ENCODE data around the gene CLOCK. TPM values are rescaled to one million over a fixed set of nuclear protein-coding genes. Genes with fewer than 3 reads are reported as not detected.
A peak's percentile ranks its signal among the peaks of the same experiment; 100 is the strongest.

Gene CLOCK
- total RNA-seq, 2 experiments from 2014 or later, result 10.9 to 12.0 TPM

GRCh38 chr4:55509266-55509665 lies 37.4 kb downstream of the CLOCK start:
- H3K4me1 Mint-ChIP-seq (ENCODE audit: low read depth), result peaks cover 17% of the 10 kb centered on the region
- H3K4me3 Mint-ChIP-seq, result no peak overlapping the region
- no peak overlapping the region for H3K27ac Mint-ChIP-seq
- ChIA-PET POLR2A (no interaction called here), CTCF (no interaction called here)
- H3K36me3 Mint-ChIP-seq, result peaks cover 9% of the 10 kb centered on the region
- H3K9me3 Mint-ChIP-seq, result peaks cover 3% of the 10 kb centered on the region
- DNase-seq, result no peak
- no peaks in the 10 kb centered on the region for H3K27me3 Mint-ChIP-seq
- intact Hi-C loops (cut with micrococcal nuclease), result no loop called here

DNA sequence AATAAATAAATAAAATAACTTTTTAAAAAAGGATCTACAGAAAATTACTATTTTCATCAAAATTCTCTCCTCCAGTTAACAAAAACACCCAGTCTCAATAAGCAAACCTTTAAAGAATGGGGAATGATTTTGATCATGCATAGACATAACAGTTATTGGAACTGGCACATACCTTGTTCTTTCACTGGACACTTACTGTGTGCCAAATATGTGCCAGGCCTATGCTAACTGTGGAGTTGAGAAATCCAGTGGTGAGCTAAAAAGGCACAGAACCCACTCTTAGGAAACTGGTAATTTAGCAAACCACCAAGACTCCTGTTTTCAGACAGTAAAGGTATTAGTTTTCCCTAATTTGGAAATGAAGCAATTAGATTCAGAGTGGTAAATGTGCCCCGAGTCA lies 39.1 kb downstream of the CLOCK start:
- CTCF ChIA-PET, result no interaction called here
- POLR2A ChIA-PET, result no interaction called here
- no peaks in the 10 kb centered on the region for H3K27me3 Mint-ChIP-seq

DNA sequence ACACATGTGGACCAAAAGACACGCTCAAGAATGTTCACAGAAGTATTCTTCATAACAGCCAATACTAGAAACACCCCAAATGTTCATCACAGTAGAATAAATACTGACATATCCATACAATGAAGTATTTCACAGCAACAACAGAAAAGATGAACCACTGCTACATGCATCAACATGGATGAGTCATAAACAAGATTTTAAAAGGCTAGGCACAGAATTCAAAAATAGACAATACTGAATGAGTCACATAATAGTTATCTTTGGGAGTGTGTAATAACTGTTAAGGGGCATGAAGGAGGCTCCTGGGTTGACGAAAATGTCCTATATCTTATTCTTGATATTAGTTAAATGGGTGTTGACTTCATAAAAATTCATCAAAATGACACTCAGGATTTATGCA lies 43.5 kb downstream of the CLOCK start:
- no peaks in the 10 kb centered on the region for H3K9me3 Mint-ChIP-seq

More for the DNA sequence above, 39.1 kb downstream of the CLOCK start:
- peaks cover 3% of the 10 kb centered on the region for H3K9me3 Mint-ChIP-seq
- no peak overlapping the region for H3K27ac Mint-ChIP-seq
- DNase-seq, result no peak
- H3K4me3 Mint-ChIP-seq, result no peak overlapping the region
- H3K4me1 Mint-ChIP-seq (ENCODE audit: low read depth), result peaks cover 23% of the 10 kb centered on the region
- peaks cover 11% of the 10 kb centered on the region for H3K36me3 Mint-ChIP-seq
- intact Hi-C loops (cut with micrococcal nuclease), result no loop called here

DNA sequence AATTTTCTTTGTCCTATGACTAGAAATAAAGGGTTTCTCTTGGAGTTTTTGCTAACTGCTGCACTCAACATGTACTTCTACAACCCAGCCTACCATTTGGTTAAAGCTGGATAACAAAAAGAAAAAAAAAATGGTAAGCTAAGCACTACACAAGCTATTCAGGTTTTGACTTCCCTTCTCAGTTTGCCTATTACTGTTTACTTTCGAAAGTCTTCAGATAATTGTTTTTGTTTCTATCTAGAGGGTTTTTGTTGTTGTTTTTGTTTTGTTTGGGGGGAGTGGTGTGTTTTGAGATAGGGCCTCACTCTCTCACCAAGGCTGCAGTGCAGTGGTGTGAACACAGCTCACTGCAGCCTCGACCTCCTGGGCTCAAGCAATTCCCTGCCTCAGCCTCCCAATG lies 46.6 kb downstream of the CLOCK start:
- Mint-ChIP-seq H3K9me3 (no peaks in the 10 kb centered on the region), H3K36me3 (peaks cover 10% of the 10 kb centered on the region), H3K4me3 (no peak overlapping the region), H3K27me3 (no peaks in the 10 kb centered on the region), H3K27ac (no peak overlapping the region), H3K4me1 (ENCODE audit: low read depth) (peaks cover 6% of the 10 kb centered on the region)
- DNase-seq, result no peak
- intact Hi-C loops (cut with micrococcal nuclease), result no loop called here
- ChIA-PET CTCF (no interaction called here), POLR2A (no interaction called here)

More for the DNA sequence above, 43.5 kb downstream of the CLOCK start:
- intact Hi-C loops (cut with micrococcal nuclease), result no loop called here
- H3K36me3 Mint-ChIP-seq, result peaks cover 8% of the 10 kb centered on the region
- peaks cover 6% of the 10 kb centered on the region for H3K4me1 Mint-ChIP-seq (ENCODE audit: low read depth)
- no peak for DNase-seq
- CTCF ChIA-PET, result no interaction called here
- no peak overlapping the region for H3K27ac Mint-ChIP-seq
- H3K4me3 Mint-ChIP-seq, result no peak overlapping the region
- H3K27me3 Mint-ChIP-seq, result no peaks in the 10 kb centered on the region
- POLR2A ChIA-PET, result no interaction called here

DNA sequence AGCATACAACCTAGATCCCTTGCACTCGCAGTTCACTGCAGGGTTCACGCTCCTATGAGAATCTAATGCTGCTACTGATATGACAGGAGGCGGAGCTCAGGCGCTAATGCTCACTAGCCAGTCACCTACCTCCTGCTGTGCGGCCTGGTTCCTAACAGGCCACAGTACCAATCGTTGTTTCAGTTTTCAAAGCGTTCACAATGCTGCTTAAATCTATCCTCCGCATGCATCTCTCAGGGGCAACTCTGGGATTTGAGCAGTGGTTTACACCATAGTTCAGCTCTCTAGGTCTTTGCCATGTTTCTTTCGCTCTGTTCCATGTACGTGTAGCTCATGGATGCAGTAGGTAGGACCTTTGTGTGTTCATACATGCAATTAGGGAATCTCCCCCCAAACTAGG lies 47.2 kb downstream of the CLOCK start:
- H3K27me3 Mint-ChIP-seq, result no peaks in the 10 kb centered on the region
- H3K27ac Mint-ChIP-seq, result no peak overlapping the region
- no peak overlapping the region for H3K4me3 Mint-ChIP-seq
- ChIA-PET CTCF (no interaction called here), POLR2A (no interaction called here)
- no peaks in the 10 kb centered on the region for H3K9me3 Mint-ChIP-seq
- H3K36me3 Mint-ChIP-seq, result peaks cover 13% of the 10 kb centered on the region
- no peak for DNase-seq
- intact Hi-C loops (cut with micrococcal nuclease), result no loop called here
- peaks cover 6% of the 10 kb centered on the region for H3K4me1 Mint-ChIP-seq (ENCODE audit: low read depth)

GRCh38 chr4:55498051-55498450 lies 48.7 kb downstream of the CLOCK start:
- Mint-ChIP-seq H3K27me3 (no peaks in the 10 kb centered on the region), H3K36me3 (peaks cover 13% of the 10 kb centered on the region), H3K9me3 (no peaks in the 10 kb centered on the region), H3K27ac (no peak overlapping the region), H3K4me3 (no peak overlapping the region), H3K4me1 (ENCODE audit: low read depth) (peaks cover 2% of the 10 kb centered on the region)
- intact Hi-C loops (cut with micrococcal nuclease), result no loop called here
- CTCF ChIA-PET, result interaction anchor here (0.7 kb wide), 1 partner anchor 1091 kb away, joined by 4 read pairs; no protein-coding TSS in a partner anchor
- DNase-seq, result no peak
- POLR2A ChIA-PET, result no interaction called here

DNA sequence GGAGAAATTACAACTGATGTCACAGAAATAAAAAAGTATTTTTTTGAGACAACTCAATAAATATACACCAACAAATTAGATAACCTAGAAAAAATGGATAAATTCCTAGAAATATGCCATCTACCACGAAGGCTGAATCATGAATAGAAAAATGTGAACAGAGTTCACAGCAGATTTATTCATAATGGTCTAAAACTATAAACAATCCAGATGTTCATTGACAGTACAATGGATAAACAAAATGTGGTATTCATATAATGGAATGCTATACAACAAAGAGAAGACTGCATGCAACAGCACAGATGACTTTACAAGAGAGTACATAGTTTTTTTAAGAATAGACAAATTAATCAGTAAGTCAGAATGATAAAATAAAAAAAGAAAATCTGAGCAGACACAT lies 55.2 kb downstream of the CLOCK start:
- Mint-ChIP-seq H3K9me3 (no peaks in the 10 kb centered on the region), H3K4me3 (no peak overlapping the region), H3K4me1 (ENCODE audit: low read depth) (peaks cover 9% of the 10 kb centered on the region), H3K36me3 (peaks cover 13% of the 10 kb centered on the region), H3K27me3 (no peaks in the 10 kb centered on the region), H3K27ac (no peak overlapping the region)
- POLR2A ChIA-PET, result no interaction called here
- CTCF ChIA-PET, result no interaction called here
- intact Hi-C loops (cut with micrococcal nuclease), result no loop called here
- no peak for DNase-seq

DNA sequence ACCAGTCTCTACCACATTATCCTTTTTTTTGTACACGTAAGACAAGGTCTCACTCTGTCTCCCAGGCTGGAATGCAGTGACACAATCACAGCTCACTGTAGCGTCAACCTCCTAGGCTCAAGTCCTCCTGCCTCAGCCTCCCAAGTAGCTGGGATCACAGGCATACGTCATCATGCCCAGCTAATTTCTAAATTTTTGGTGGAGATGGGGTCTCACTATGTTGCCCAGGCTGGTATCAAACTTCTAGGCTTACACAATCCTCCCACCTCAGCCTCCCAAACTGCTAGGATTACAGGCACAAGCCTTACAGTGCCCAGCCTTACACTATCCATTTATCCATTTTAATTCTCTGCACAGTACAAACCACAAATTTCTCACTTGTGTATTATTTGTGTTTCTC lies 58.0 kb downstream of the CLOCK start:
- ChIA-PET CTCF (no interaction called here), POLR2A (no interaction called here)
- no peaks in the 10 kb centered on the region for H3K27me3 Mint-ChIP-seq
- no peak overlapping the region for H3K4me3 Mint-ChIP-seq
- peaks cover 9% of the 10 kb centered on the region for H3K4me1 Mint-ChIP-seq (ENCODE audit: low read depth)
- intact Hi-C loops (cut with micrococcal nuclease), result no loop called here
- no peak for DNase-seq
- no peaks in the 10 kb centered on the region for H3K9me3 Mint-ChIP-seq
- H3K27ac Mint-ChIP-seq, result no peak overlapping the region
- peaks cover 3% of the 10 kb centered on the region for H3K36me3 Mint-ChIP-seq

DNA sequence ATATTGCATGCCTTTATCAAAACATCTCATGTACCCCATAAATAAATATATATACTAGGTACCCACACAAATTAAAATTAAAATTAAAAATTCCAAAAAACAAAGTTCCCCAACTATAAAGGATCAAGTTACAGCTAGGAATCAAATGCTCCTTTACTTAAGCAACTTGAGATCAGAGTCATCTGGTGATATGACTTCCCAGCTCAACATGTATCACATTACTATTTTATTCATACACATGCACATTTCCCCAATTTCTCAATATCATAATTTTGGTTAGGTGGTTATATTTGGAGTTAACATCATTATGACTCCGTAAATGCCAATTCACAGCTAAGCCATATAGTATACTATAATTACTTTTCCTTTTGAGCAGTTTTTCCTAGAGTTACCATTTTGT lies 60.9 kb downstream of the CLOCK start:
- H3K4me3 Mint-ChIP-seq, result no peak overlapping the region
- peaks cover 3% of the 10 kb centered on the region for H3K36me3 Mint-ChIP-seq
- intact Hi-C loops (cut with micrococcal nuclease), result no loop called here
- H3K27me3 Mint-ChIP-seq, result no peaks in the 10 kb centered on the region
- no peak overlapping the region for H3K27ac Mint-ChIP-seq
- POLR2A ChIA-PET, result no interaction called here
- no peak for DNase-seq
- no peaks in the 10 kb centered on the region for H3K4me1 Mint-ChIP-seq (ENCODE audit: low read depth)
- H3K9me3 Mint-ChIP-seq, result no peaks in the 10 kb centered on the region
- CTCF ChIA-PET, result no interaction called here

GRCh38 chr4:55483315-55483714 lies 63.4 kb downstream of the CLOCK start:
- no peak for DNase-seq
- Mint-ChIP-seq H3K27me3 (no peaks in the 10 kb centered on the region), H3K36me3 (peaks cover 3% of the 10 kb centered on the region), H3K4me3 (no peak overlapping the region), H3K9me3 (no peaks in the 10 kb centered on the region), H3K4me1 (ENCODE audit: low read depth) (no peaks in the 10 kb centered on the region), H3K27ac (no peak overlapping the region)
- intact Hi-C loops (cut with micrococcal nuclease), result no loop called here
- POLR2A ChIA-PET, result no interaction called here
- CTCF ChIA-PET, result no interaction called here

GRCh38 chr4:55475394-55476243 lies 71.1 kb downstream of the CLOCK start:
- ChIA-PET CTCF (no interaction called here), POLR2A (no interaction called here)
- peak; percentile 37 for DNase-seq
- H3K4me3 Mint-ChIP-seq, result no peak overlapping the region
- no peaks in the 10 kb centered on the region for H3K27me3 Mint-ChIP-seq
- intact Hi-C loops (cut with micrococcal nuclease), result no loop called here
- H3K27ac Mint-ChIP-seq, result no peak overlapping the region
- no peaks in the 10 kb centered on the region for H3K9me3 Mint-ChIP-seq
- H3K36me3 Mint-ChIP-seq, result peaks cover 27% of the 10 kb centered on the region
- H3K4me1 Mint-ChIP-seq (ENCODE audit: low read depth), result peaks cover 8% of the 10 kb centered on the region

DNA sequence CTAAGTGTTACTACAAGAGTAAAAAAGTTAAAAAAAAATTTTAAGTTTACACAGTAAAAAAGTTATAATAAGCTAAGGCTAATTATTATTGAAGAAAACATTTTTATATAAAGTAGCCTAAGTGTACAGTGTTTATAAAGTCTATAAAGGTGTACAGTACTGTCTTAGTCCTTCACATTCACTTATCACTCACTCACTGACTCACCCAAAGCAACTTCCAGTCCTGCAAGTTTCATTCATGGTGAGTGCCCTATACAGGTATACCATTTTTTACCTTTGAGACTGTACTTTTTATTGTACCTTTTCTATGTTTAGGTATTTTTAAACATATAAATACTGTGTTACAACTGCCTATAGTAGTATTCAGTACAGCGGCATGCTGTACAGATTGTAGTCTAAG lies 76.7 kb downstream of the CLOCK start:
- POLR2A ChIA-PET, result no interaction called here
- H3K27me3 Mint-ChIP-seq, result no peaks in the 10 kb centered on the region
- intact Hi-C loops (cut with micrococcal nuclease), result no loop called here
- H3K36me3 Mint-ChIP-seq, result peaks cover 28% of the 10 kb centered on the region
- peaks cover 3% of the 10 kb centered on the region for H3K4me1 Mint-ChIP-seq (ENCODE audit: low read depth)
- H3K27ac Mint-ChIP-seq, result no peak overlapping the region
- DNase-seq, result no peak
- no peak overlapping the region for H3K4me3 Mint-ChIP-seq
- peaks cover 9% of the 10 kb centered on the region for H3K9me3 Mint-ChIP-seq
- CTCF ChIA-PET, result no interaction called here

DNA sequence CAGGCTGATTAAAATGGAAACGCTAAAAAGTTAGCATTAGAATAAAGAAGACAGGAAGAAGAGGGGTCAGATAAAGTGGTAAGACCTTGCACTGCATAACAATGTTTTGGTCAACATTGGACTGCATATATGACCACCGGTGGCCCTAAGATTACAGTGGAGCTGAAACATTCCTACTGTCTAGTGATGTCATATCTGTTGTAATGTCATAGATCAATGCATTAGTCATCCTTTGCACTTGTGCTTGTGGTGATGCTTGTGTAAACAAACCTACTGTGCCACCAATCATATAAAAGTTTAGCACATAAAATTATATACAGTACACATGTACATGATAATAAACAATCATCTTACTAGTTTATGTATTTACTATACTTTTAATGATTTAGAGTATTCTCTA lies 78.0 kb downstream of the CLOCK start:
- CTCF ChIA-PET, result no interaction called here

More for the DNA sequence above, 78.0 kb downstream of the CLOCK start:
- POLR2A ChIA-PET, result no interaction called here
- Mint-ChIP-seq H3K27ac (no peak overlapping the region), H3K9me3 (peaks cover 9% of the 10 kb centered on the region), H3K4me1 (ENCODE audit: low read depth) (no peaks in the 10 kb centered on the region), H3K36me3 (peaks cover 18% of the 10 kb centered on the region), H3K27me3 (no peaks in the 10 kb centered on the region), H3K4me3 (no peak overlapping the region)
- no peak for DNase-seq
- intact Hi-C loops (cut with micrococcal nuclease), result no loop called here

Measured in activated CD4-positive, alpha-beta memory T cell treated with anti-CD3 and anti-CD28 coated beads for 36 hours (primary cell).